Suprapubic skin (tissue), 3 donors: ENCODE data around the gene KLK11.

Source experiments
- POLR2AphosphoS5 ChIP-seq, 3 donors: sonication (generic); formaldehyde crosslinking; IDR thresholded peaks; one replicate each; pipeline ENCODE4 v1.6.1; 2017; ENCODE audit warnings: antibody characterized with exemption in 3 of 3
- TF ChIP-seq, protein P1 (sequence below), 2 donors: fragments of 200-600 bp in 1 of 2; fragments of 450-650 bp in 1 of 2; sonication (generic) in 1 of 2; IDR thresholded peaks; one replicate each; pipeline ENCODE4 v1.5.1; 2016 to 2019; ENCODE audit warnings: antibody characterized with exemption in 2 of 2, mild to moderate bottlenecking in 1 of 2, moderate library complexity in 1 of 2

DNA sequence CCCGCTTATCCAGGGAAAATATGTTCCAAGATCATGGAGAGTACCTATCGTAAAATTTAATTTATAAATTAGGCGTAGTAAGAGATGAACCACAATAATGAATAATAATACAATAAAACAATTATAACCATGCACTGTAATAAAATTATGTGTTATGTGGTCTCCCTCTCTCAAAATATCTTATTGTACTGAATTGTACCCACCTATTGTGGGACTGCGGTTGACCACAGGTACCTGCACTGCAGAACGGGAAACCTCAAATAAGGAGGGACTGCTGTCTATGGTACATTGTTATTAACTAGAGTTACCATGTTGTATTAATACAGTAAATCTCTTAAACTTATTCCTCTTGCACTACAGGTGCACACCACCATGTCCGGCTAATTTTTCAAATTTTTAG is 13.7 kb upstream of the KLK11 start:
- TF ChIP-seq, protein P1, sequence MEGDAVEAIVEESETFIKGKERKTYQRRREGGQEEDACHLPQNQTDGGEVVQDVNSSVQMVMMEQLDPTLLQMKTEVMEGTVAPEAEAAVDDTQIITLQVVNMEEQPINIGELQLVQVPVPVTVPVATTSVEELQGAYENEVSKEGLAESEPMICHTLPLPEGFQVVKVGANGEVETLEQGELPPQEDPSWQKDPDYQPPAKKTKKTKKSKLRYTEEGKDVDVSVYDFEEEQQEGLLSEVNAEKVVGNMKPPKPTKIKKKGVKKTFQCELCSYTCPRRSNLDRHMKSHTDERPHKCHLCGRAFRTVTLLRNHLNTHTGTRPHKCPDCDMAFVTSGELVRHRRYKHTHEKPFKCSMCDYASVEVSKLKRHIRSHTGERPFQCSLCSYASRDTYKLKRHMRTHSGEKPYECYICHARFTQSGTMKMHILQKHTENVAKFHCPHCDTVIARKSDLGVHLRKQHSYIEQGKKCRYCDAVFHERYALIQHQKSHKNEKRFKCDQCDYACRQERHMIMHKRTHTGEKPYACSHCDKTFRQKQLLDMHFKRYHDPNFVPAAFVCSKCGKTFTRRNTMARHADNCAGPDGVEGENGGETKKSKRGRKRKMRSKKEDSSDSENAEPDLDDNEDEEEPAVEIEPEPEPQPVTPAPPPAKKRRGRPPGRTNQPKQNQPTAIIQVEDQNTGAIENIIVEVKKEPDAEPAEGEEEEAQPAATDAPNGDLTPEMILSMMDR (IDR thresholded peaks at IDR 0.05), result no peak
- no peak for TF ChIP-seq POLR2AphosphoS5 (IDR thresholded peaks at IDR 0.05)
